Measurements from ENCODE around the gene REG3A.

Gene REG3A

DNA sequence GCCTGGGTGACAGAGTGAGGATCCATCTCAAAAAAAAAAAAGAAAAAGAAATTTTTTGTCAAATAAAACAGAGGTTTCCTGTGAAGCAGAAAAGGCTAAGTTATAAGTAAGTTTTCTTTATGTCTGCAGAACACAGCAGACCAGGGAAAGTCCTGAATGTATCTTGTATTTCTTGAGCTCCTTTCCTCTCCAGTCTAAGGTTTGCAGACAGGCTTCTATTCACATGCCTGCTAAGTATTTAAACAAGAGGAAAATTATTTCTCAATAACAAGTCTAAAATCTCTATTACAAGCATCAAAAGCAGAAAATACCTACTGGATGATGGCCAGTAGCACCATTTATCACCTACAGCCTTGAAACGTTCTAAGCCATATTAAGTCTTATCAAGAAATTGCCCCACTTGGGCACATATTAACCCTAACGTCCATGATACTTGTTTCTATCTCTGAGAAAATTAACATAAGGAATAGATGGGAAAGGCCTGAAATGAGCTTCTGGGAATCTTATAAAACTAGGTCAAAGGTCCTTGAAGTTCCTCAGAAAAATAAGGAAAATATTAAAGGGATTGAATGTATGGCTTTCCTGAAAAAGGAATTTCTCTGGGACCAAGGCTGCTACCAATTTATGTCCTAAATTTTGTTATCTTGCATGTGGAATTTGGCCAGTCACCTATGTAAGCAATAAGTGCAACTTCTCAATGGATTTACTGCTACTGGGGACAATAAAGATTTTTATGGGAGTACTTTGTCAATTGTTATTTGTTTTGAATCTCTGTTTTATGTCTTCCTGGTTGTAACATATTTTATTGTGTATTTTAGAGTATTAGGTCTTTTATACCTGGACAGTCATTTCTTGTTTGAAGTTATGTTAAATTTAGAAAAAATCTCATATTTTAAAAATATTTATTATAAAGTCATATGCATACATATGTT, 42.3 kb downstream of the REG3A start:
- no peak for DNase-seq

DNA sequence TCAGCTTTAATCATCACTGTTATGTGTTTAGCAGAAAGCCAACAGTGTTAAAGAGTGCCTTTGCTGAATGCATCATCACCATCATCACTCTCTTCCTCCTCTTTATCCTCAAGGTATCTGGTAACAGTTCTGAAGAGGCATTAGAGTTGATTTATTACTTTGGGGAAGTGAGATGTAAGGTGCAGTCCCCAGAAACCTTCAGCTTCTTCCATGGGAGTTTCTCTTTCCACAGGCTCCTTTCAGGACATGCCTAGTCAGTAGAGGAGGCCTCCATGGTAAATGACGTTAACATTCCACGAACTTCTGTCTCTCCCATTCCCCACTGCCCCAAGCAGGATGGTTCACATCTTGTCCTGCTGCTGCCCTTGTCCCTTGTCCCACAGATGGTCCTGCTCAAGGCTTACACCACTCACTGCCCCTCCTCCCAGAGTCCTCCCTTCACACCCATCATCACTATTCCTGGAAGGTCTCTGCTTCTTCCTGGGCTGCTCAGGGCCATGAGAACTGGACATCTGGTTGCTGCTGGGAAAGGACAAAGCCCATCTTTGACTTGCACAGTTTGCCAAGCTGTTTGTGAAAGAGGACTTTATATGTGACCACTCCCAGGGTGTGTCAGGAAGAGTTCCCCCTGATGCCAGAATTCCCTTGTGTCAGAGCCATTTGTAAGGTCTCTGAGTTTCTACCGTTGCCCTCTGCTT, 44.6 kb downstream of the REG3A start:
- DNase-seq, result no peak

DNA sequence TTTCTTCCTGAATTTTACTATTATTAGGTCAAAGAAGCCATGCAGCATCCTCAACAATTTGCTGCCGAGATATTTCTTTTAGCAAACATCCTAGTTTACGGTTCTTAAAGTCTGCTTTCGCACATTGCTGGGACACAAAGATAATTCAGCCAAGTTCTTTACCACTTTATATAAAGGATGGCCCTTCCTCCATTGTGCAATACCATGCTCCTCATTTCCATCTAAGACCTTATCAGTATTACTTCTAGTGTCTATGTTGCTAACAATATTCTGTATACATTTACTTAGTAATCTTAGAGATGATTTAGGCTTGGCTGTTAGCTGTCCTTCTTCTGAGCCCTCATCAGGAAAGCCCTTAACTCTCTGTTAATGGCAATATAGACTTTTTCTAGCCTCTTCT, 47.3 kb downstream of the REG3A start:
- no peak for DNase-seq
